Keratinocyte (primary cell): ENCODE results near the gene CPA5.

Experiments
- CTCF ChIP-seq, 3 experiments: IDR thresholded peaks in 1 of 3; conservative IDR thresholded peaks in 1 of 3; optimal IDR thresholded peaks in 1 of 3; 2 replicates in 2 of 3; 3 replicates in 1 of 3; pipeline versions ENCODE3 to v1.5.1; 2011; ENCODE audit warnings: low read length in 3 of 3, mild to moderate bottlenecking in 3 of 3, moderate library complexity in 2 of 3, control low read depth in 1 of 3, inconsistent platforms in 1 of 3; ENCODE audit not compliant: insufficient read depth in 2 of 3; ENCODE audit errors: extremely low read depth in 1 of 3
- EZH2 ChIP-seq: IDR thresholded peaks from one replicate; pipeline ENCODE4 v1.6.1; 2012; ENCODE audit warnings: inconsistent platforms, mild to moderate bottlenecking, low read length, moderate library complexity

DNA sequence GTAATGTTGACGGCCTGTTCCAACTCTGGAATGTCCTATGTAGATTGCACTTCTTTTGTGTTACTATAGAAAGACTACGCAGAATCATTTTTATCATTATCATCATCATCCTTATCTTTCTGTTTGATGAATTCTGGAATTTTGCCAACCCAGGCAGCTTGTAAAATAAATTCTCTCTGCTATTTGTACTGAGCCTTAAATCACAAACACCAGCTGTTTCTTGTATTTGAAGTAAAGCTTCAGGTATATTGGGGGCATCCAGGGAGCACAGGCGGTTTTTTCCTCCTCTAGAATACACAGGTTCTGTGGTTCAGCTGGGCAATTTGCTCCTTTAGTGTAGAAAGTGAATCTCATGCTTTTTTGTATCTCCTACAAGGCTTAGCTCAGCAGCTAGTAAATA, 14.9 kb upstream of the CPA5 start:
- TF ChIP-seq EZH2 (no peak), CTCF (optimal IDR thresholded peaks at IDR 0.05 in 1 of 3, IDR thresholded peaks at IDR 0.05 in 1 of 3, conservative IDR thresholded peaks at IDR 0.05 in 1 of 3; ENCODE audit: extremely low read depth in 1 of 3, insufficient read depth in 2 of 3, low read length in 3 of 3) (no peak)
